DND-41 (cell line): ENCODE measurements around the gene CCL4.
"Not testable (repeated sequence)": the region's sequence is repeated elsewhere in the genome, so short reads cannot be mapped to it uniquely, and the experiment has no call there.

Experiments used
- EZH2 ChIP-seq: IDR thresholded peaks from 3 replicates; pipeline ENCODE4 v1.6.1; 2012; ENCODE audit warnings: borderline replicate concordance, low read depth, mild to moderate bottlenecking, moderate library complexity, low read length, inconsistent platforms; ENCODE audit not compliant: severe bottlenecking
- TF ChIP-seq, protein P1 (sequence below): IDR thresholded peaks from 2 replicates; pipeline ENCODE4 v1.5.1; 2012; ENCODE audit warnings: borderline replicate concordance, low read length, moderate library complexity, mild to moderate bottlenecking; ENCODE audit not compliant: poor library complexity, severe bottlenecking; ENCODE audit errors: extremely low read depth

DNA sequence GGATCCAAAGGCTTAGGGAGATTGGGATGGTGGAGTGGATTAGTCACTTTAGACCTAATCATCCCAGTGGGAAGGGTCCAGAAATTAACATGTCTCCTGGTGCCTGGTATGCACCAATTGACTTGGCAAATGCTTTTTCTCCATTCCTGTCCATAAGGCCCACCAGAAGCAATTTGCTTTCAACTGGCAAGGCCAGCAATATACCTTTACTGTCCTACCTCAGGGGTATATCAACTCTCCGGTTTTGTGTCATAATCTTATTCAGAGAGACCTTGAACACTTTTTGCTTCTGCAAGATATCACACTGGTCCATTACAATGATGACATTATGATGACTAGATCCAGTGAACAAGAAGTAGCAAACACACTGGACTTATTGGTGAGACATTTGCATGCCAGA is 9.5 kb downstream of the CCL4 start:
- TF ChIP-seq, protein P1, sequence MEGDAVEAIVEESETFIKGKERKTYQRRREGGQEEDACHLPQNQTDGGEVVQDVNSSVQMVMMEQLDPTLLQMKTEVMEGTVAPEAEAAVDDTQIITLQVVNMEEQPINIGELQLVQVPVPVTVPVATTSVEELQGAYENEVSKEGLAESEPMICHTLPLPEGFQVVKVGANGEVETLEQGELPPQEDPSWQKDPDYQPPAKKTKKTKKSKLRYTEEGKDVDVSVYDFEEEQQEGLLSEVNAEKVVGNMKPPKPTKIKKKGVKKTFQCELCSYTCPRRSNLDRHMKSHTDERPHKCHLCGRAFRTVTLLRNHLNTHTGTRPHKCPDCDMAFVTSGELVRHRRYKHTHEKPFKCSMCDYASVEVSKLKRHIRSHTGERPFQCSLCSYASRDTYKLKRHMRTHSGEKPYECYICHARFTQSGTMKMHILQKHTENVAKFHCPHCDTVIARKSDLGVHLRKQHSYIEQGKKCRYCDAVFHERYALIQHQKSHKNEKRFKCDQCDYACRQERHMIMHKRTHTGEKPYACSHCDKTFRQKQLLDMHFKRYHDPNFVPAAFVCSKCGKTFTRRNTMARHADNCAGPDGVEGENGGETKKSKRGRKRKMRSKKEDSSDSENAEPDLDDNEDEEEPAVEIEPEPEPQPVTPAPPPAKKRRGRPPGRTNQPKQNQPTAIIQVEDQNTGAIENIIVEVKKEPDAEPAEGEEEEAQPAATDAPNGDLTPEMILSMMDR: not testable (repeated sequence)
- TF ChIP-seq EZH2: not testable (repeated sequence)
